A549 (cell line): Measurements from ENCODE around the gene PNLDC1. TPM values are rescaled to one million over a fixed set of nuclear protein-coding genes. Genes with fewer than 3 reads are reported as not detected.
"Not testable (repeated sequence)": the region's sequence is repeated elsewhere in the genome, so short reads cannot be mapped to it uniquely, and the experiment has no call there.

ENCODE experiments used
- ATAC-seq, 2 experiments: fragments of 200-7000 bp in 1 of 2; fragments of >200 bp in 1 of 2; cut with Nextera tagmentation in 1 of 2; cut with Tn5 transposase in 1 of 2; 3 replicates each; pipeline versions ENCODE4 v1.8.0 to v1.9.1; 2018 to 2020; ENCODE audit warnings: mild to moderate bottlenecking in 1 of 2, moderate library complexity in 1 of 2
- CTCF ChIA-PET: fragments of 300-600 bp; sonication (Branson Sonifier 250); formaldehyde crosslinking; extraction: SDS; loops from one replicate; lab custom pipeline; 2021; ENCODE audit warnings: antibody characterized with exemption, inconsistent platforms; lab: Yijun Ruan, JAX
- POLR2A ChIA-PET: fragments of 350-600 bp; formaldehyde crosslinking; extraction: SDS; loops from one replicate; lab custom pipeline; 2021; ENCODE audit warnings: antibody characterized with exemption, inconsistent platforms; lab: Yijun Ruan, JAX
- DNase-seq, 2 experiments: peaks; one replicate each; pipeline versions ENCODE4 v3.0.0 to v3.0.0-alpha.2; 2011 to 2016; ENCODE audit warnings: low read depth in 1 of 2, low spot score in 1 of 2
- FAIRE-seq: peaks from 2 replicates; lab custom pipeline; 2011; peaks lifted over from hg19 to GRCh38; lab: Jason Lieb, UNC
- H3K27ac ChIP-seq, 2 experiments: fragments of >200 bp; sonication (Bioruptor Twin); formaldehyde crosslinking; 3 replicates each; pipeline ENCODE4 v1.5.1; 2016 to 2017
- H3K4me1 ChIP-seq: fragments of >200 bp; sonication (Bioruptor Twin); formaldehyde crosslinking; 3 replicates; pipeline ENCODE4 v1.6.1; 2016
- H3K4me2 ChIP-seq: fragments of >200 bp; sonication (Bioruptor Twin); formaldehyde crosslinking; 3 replicates; pipeline ENCODE4 v1.6.1; 2016
- H3K4me3 ChIP-seq: fragments of >200 bp; sonication (Bioruptor Twin); formaldehyde crosslinking; 3 replicates; pipeline ENCODE4 v1.5.1; 2016
- H3K9me3 ChIP-seq: fragments of >200 bp; sonication (Bioruptor Twin); formaldehyde crosslinking; 3 replicates; pipeline ENCODE4 v1.6.1; 2016
- ATOH8 ChIP-seq: fragments of 250-450 bp; sonication (Bioruptor Pico); IDR thresholded peaks from 2 replicates; pipeline ENCODE4 v1.5.0; 2020; ENCODE audit warnings: low read depth, mild to moderate bottlenecking, moderate library complexity
- BHLHE40 ChIP-seq: IDR thresholded peaks from 2 replicates; pipeline ENCODE4 v1.6.1; 2012; ENCODE audit warnings: low read depth, low read length, inconsistent platforms
- CBX8 ChIP-seq: fragments of 200-600 bp; sonication (generic); IDR thresholded peaks from 2 replicates; pipeline ENCODE4 v1.6.1; 2016
- CEBPB ChIP-seq, 2 experiments: fragments of >200 bp in 1 of 2; sonication (Bioruptor Twin) in 1 of 2; formaldehyde crosslinking in 1 of 2; IDR thresholded peaks; 2 replicates each; pipeline ENCODE4 v1.6.1; 2012 to 2016
- EHMT2 ChIP-seq: fragments of 200-600 bp; sonication (generic); IDR thresholded peaks from 2 replicates; pipeline ENCODE4 v1.6.1; 2016; ENCODE audit warnings: antibody characterized with exemption, low read depth, mild to moderate bottlenecking, moderate library complexity
- ESRRA ChIP-seq: fragments of 150-350 bp; IDR thresholded peaks from 2 replicates; pipeline ENCODE4 v1.6.1; 2014; ENCODE audit warnings: mild to moderate bottlenecking, low read length, borderline replicate concordance
- FOSB ChIP-seq: fragments of 250-450 bp; sonication (Bioruptor Pico); IDR thresholded peaks from 2 replicates; pipeline ENCODE4 v1.5.0; 2020; ENCODE audit warnings: mild to moderate bottlenecking, moderate library complexity
- FOSL2 ChIP-seq, 2 experiments: fragments of 450-650 bp in 1 of 2; fragments of >200 bp in 1 of 2; sonication (Bioruptor Twin) in 1 of 2; formaldehyde crosslinking; IDR thresholded peaks; 2 replicates each; pipeline versions ENCODE4 v1.5.0 to v1.6.1; 2016 to 2020; ENCODE audit warnings: mild to moderate bottlenecking in 1 of 2, moderate library complexity in 1 of 2
- HEYL ChIP-seq: fragments of 250-450 bp; sonication (Bioruptor Pico); IDR thresholded peaks from 2 replicates; pipeline ENCODE4 v1.8.0; 2021; ENCODE audit warnings: mild to moderate bottlenecking, moderate library complexity
- HOXA7 ChIP-seq: fragments of 250-450 bp; sonication (Bioruptor Pico); IDR thresholded peaks from 2 replicates; pipeline ENCODE4 v1.5.0; 2020; ENCODE audit warnings: mild to moderate bottlenecking, moderate library complexity
- JUN ChIP-seq, 2 experiments: fragments of >200 bp; sonication (Bioruptor Twin); formaldehyde crosslinking; IDR thresholded peaks; 2 replicates in 1 of 2; 3 replicates in 1 of 2; pipeline ENCODE4 v1.6.1; 2016 to 2017
- NPAS2 ChIP-seq: fragments of 250-450 bp; sonication (Bioruptor Pico); IDR thresholded peaks from 2 replicates; pipeline ENCODE4 v1.8.0; 2022; ENCODE audit warnings: mild to moderate bottlenecking, moderate library complexity, borderline replicate concordance
- RARB ChIP-seq: fragments of 250-450 bp; sonication (Bioruptor Pico); IDR thresholded peaks from 2 replicates; pipeline ENCODE4 v1.8.0; 2021; ENCODE audit warnings: mild to moderate bottlenecking, moderate library complexity
- REST ChIP-seq: fragments of 200-600 bp; sonication (generic); IDR thresholded peaks from 2 replicates; pipeline ENCODE4 v1.6.1; 2016; ENCODE audit warnings: antibody characterized with exemption, mild to moderate bottlenecking, moderate library complexity
- TP53 ChIP-seq: fragments of 250-450 bp; sonication (Bioruptor Pico); IDR thresholded peaks from 2 replicates; pipeline ENCODE4 v1.5.0; 2021; ENCODE audit warnings: mild to moderate bottlenecking, moderate library complexity
- USF2 ChIP-seq: fragments of 450-650 bp; IDR thresholded peaks from 2 replicates; pipeline ENCODE4 v1.6.1; 2014; ENCODE audit warnings: antibody characterized with exemption
- ZC3H11A ChIP-seq: fragments of 450-650 bp; IDR thresholded peaks from 2 replicates; pipeline ENCODE4 v1.6.1; 2014; ENCODE audit warnings: antibody characterized with exemption, mild to moderate bottlenecking
- WGBS: methylation state at CpG from one replicate; pipeline ENCODE4 v1.1.6; 2017; ENCODE audit errors: missing lambda C conversion rate; 5-methylcytosine and 5-hydroxymethylcytosine counted together
- polyA plus RNA-seq, 4 experiments: library from polyadenylated mRNA; depleted of rRNA in 3 of 4; stranded (reverse); fragments of >200 nt; fragmentation: RNase III in 1 of 4; extraction: RNeasy Plus Mini Kit Qiagen cat#74134 plus additional on column Dnase treatment in 1 of 4; gene quantifications; 2 replicates in 3 of 4; 3 replicates in 1 of 4; pipeline ENCODE4 v1.2.3, GENCODE V29; 2011 to 2017

The PNLDC1 gene
- polyA plus RNA-seq, 2 of the 4 experiments (the other 2 are of a cell fraction): 0.09 to 0.13 TPM

- POLR2A ChIA-PET: no interaction called here
- DNase-seq (no peak), ATAC-seq (no peak)
- TF ChIP-seq EHMT2 (no peak), CEBPB (IDR thresholded peaks at IDR 0.05) (no peak), USF2 (no peak), ATOH8 (CRISPR knock-in tag) (no peak), NPAS2 (CRISPR knock-in tag) (no peak), ZC3H11A (no peak), TP53 (CRISPR knock-in tag) (no peak), JUN (IDR thresholded peaks at IDR 0.05) (no peak), RARB (CRISPR knock-in tag) (no peak), FOSB (CRISPR knock-in tag) (no peak), HEYL (CRISPR knock-in tag) (no peak)
- TF ChIP-seq, all 56 proteins: peak for 0
- Histone ChIP-seq H3K4me3 (no peak overlapping the region), H3K9me3 (no peaks in the 10 kb centered on the region), H3K4me2 (no peak overlapping the region), H3K27ac (no peak overlapping the region), H3K4me1 (no peaks in the 10 kb centered on the region)
- 53% methylated on average over 5 of the region's 10 CpGs for WGBS
- CTCF ChIA-PET: no interaction called here
- no peak for FAIRE-seq
Observed at GRCh38 chr6:159821726-159822125, 21.6 kb downstream of the PNLDC1 start.

GRCh38 chr6:159823953-159824352 is 23.9 kb downstream of the PNLDC1 start:
- no peak for ATAC-seq
- no peaks in the 10 kb centered on the region for H3K4me1 ChIP-seq
- H3K4me2 ChIP-seq: no peak overlapping the region
- 92% methylated on average over 3 of the region's 3 CpGs for WGBS
- CTCF ChIA-PET: no interaction called here
- no peak overlapping the region for H3K4me3 ChIP-seq
- POLR2A ChIA-PET: no interaction called here
- no peak for DNase-seq
- H3K27ac ChIP-seq: no peak overlapping the region
- FAIRE-seq: no peak
- no peaks in the 10 kb centered on the region for H3K9me3 ChIP-seq
- TF ChIP-seq FOSL2 (IDR thresholded peaks at IDR 0.05) (no peak), FOSL2 (CRISPR knock-in tag; IDR thresholded peaks at IDR 0.05) (no peak), HOXA7 (CRISPR knock-in tag) (no peak), ESRRA (no peak), ATOH8 (CRISPR knock-in tag) (no peak), ZC3H11A (no peak), BHLHE40 (no peak), REST (no peak), CBX8 (no peak)

GRCh38 chr6:159824690-159825089 is 24.6 kb downstream of the PNLDC1 start:
- H3K4me2 ChIP-seq, H3K4me1 ChIP-seq, H3K4me3 ChIP-seq, CTCF ChIA-PET, H3K9me3 ChIP-seq, FAIRE-seq, DNase-seq, H3K27ac ChIP-seq, ATAC-seq, POLR2A ChIA-PET: not testable (repeated sequence)
- WGBS: 79% methylated on average over 9 of the region's 9 CpGs
